HG03064 (cell line): Measurements from ENCODE around the gene PIP5K1B.
"Not testable (repeated sequence)": the region's sequence is repeated elsewhere in the genome, so short reads cannot be mapped to it uniquely, and the experiment has no call there.

Experiments used
- ATAC-seq: cut with Tn5 transposase; IDR thresholded peaks from one replicate; pipeline ENCODE4 v1.9.1; 2021; ENCODE audit warnings: low read depth; ENCODE audit not compliant: unreplicated experiment

The PIP5K1B gene

DNA sequence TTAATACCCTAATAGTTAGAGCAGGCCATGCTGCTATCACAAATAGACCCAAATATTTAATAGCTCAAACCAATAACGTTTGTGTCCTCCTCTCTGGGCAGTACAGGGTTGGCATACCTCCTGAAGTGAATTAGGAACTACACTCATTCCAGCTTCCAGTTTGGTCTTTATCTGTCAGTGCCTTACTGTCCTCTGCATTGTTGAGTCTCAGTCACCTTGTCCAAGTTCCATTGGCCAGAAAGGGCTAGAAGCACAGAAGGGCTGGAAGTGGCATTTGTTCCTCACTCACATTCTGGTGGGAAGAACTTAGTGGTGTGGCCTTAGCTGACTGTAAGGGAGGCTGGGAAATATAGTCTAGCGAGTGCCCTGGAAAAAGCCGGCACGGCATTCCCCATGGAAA is 341.7 kb downstream of the PIP5K1B start:
- ATAC-seq, result no peak

DNA sequence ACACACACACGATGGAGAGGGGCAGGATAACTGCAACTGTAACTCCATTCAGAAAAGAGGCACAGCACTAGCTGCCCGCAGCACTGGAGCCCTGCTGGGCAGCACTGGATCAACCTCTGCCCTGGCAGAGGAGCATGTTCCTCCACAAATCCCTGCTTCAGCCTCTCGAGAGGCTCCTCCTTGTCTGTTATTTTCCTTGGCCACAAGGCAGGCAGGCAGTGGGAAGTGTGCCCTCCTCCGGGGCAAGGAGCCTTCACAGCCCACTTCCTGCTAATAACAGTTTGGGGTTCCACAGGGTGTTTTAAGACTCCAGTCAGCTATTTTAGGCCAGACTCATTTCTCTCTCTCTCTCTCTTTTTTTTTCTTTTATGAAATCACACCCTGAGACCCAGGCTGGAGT is 342.3 kb downstream of the PIP5K1B start:
- no peak for ATAC-seq

DNA sequence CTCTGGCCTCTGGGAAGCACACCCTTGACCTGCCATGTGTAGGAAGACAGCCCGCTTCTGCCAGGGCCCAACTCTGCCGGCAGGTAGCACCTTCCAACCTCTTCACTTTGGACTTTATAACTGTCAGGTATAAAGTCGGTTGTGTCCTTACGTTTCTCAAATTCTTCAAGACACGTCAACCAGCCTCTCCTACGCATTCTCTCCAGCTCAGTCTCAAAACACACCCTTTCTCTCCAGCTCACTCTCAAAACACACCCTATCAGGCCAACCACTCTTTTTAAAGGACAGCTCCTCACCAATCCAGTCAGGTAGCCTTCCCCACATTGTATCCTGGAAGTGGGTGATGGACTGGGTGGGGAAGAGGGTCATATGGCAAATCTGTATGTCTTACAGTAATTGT is 344.1 kb downstream of the PIP5K1B start:
- no peak for ATAC-seq

DNA sequence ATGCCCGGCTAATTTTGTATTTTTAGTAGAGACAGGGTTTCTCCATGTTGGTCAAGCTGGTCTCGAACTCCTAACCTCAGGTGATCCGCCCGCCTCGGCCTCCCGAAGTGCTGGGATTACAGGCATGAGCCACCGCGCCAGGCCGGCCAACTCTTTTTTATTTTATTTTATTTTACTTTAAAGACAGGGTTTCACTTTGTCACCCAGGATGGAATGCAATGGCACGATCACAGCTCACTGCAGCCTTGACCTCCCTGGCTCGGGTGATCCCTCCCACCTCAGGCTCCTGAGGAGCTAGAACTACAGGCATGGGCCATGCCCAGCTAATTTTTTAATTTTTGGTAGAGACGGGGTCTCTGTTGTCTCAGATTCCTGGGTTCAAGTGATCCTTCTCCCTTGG is 345.9 kb downstream of the PIP5K1B start:
- not testable (repeated sequence) for ATAC-seq

DNA sequence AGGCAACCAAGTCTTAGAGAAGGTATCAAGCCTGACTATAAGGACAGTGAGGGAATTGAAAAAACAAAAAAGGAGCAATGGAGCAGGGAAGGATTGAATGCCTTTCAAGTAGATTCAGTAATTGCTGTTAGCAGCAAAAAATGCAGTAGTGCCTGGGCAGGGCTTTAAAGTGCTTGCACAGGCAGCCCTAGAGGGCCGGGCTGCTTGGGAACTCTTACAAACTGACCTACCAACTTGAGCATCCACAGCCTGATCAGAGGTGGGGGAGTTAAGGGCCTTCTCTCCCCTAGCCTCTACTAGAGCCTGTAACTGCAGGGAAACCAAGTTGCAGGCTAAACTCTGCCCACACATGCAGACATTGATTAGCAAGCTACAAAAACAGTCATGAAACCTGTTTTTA is 349.9 kb downstream of the PIP5K1B start:
- ATAC-seq, result no peak

DNA sequence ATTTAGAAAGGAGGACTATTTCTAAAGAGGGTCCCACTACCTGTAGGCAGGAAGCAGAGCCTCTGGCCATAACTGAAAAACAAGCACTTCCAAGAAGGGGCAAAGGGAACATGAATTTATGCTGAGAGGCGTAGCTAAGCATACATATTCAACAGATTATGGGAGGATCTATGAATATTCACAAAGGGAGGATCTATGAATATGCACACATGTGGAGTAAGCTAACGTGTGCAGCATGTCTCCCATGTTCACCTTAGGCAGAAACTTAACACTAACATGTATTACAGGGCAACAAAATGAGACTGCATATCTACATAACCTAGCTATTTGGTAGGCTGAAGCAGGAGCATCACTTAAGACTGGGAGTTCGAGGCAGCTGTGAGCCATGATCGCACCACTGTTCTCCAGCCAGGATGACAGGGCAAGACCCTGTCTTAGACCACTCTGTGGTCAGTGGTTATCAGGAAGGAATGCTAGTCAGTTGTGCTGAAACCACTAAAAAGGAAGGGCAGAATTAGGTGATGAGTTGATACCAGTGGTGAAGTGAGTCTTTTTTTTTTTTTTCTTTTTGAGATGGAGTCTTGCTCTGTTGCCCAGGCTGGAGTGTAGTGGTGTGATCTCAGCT is 351.3 kb downstream of the PIP5K1B start:
- ATAC-seq, result no peak

DNA sequence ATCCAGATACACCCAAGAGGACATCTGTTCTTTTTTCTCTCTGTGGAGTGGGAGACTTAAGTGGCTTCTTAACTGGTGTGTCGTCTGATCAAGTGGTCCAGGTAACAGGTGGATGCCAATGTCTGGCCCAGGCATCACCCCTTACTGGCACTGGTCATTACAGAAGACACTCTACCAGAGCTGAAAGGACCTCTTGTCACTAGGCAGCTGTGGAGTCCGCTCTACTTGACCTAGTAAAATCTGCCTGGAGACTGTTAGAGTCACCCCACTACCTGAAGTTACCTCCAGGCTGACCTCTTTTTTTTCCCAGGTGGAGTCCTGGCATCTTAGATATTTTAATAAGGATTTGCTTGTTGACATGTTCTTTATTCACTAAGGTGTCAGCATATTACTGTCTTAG is 353.1 kb downstream of the PIP5K1B start:
- ATAC-seq, result no peak
